Measurements from ENCODE around the gene ROBO2.

Gene ROBO2

GRCh38 chr3:77672016-77672415 is 632.1 kb downstream of the ROBO2 start:
- H3K9ac ChIP-seq (ENCODE audit: low read depth, low read length) = no peak overlapping the region
- no peaks in the 10 kb centered on the region for H3K4me1 ChIP-seq (ENCODE audit: control insufficient read depth, insufficient read depth, low read length)
- H3K36me3 ChIP-seq (ENCODE audit: control insufficient read depth, insufficient read depth, low read length) = no peaks in the 10 kb centered on the region
- no peaks in the 10 kb centered on the region for H3K9me3 ChIP-seq (ENCODE audit: control insufficient read depth, insufficient read depth, low read length)
- H3K27me3 ChIP-seq (ENCODE audit: control insufficient read depth, insufficient read depth, low read length) = no peaks in the 10 kb centered on the region
- no peak overlapping the region for H3K4me3 ChIP-seq (ENCODE audit: low read depth, low read length)

GRCh38 chr3:77682162-77682561 is 642.3 kb downstream of the ROBO2 start:
- H3K9me3 ChIP-seq (ENCODE audit: control insufficient read depth, insufficient read depth, low read length) = no peaks in the 10 kb centered on the region
- H3K4me3 ChIP-seq (ENCODE audit: low read depth, low read length) = no peak overlapping the region
- H3K27me3 ChIP-seq (ENCODE audit: control insufficient read depth, insufficient read depth, low read length) = no peaks in the 10 kb centered on the region
- H3K9ac ChIP-seq (ENCODE audit: low read depth, low read length) = no peak overlapping the region
- H3K36me3 ChIP-seq (ENCODE audit: control insufficient read depth, insufficient read depth, low read length) = no peaks in the 10 kb centered on the region
- peaks cover 4% of the 10 kb centered on the region for H3K4me1 ChIP-seq (ENCODE audit: control insufficient read depth, insufficient read depth, low read length)

- Histone ChIP-seq H3K4me1 (ENCODE audit: control insufficient read depth, insufficient read depth, low read length) (peaks cover 4% of the 10 kb centered on the region), H3K36me3 (ENCODE audit: control insufficient read depth, insufficient read depth, low read length) (no peaks in the 10 kb centered on the region), H3K9me3 (ENCODE audit: control insufficient read depth, insufficient read depth, low read length) (no peaks in the 10 kb centered on the region), H3K4me3 (ENCODE audit: low read depth, low read length) (no peak overlapping the region), H3K27me3 (ENCODE audit: control insufficient read depth, insufficient read depth, low read length) (no peaks in the 10 kb centered on the region), H3K9ac (ENCODE audit: low read depth, low read length) (no peak overlapping the region)
Measured at GRCh38 chr3:77684115-77684514, 644.2 kb downstream of the ROBO2 start.

GRCh38 chr3:77685713-77686112 is 645.8 kb downstream of the ROBO2 start:
- H3K27me3 ChIP-seq (ENCODE audit: control insufficient read depth, insufficient read depth, low read length) = no peaks in the 10 kb centered on the region
- H3K4me1 ChIP-seq (ENCODE audit: control insufficient read depth, insufficient read depth, low read length) = peaks cover 4% of the 10 kb centered on the region
- no peak overlapping the region for H3K9ac ChIP-seq (ENCODE audit: low read depth, low read length)
- no peaks in the 10 kb centered on the region for H3K36me3 ChIP-seq (ENCODE audit: control insufficient read depth, insufficient read depth, low read length)
- H3K4me3 ChIP-seq (ENCODE audit: low read depth, low read length) = no peak overlapping the region
- no peaks in the 10 kb centered on the region for H3K9me3 ChIP-seq (ENCODE audit: control insufficient read depth, insufficient read depth, low read length)

GRCh38 chr3:77686560-77686959 is 646.7 kb downstream of the ROBO2 start:
- peaks cover 4% of the 10 kb centered on the region for H3K4me1 ChIP-seq (ENCODE audit: control insufficient read depth, insufficient read depth, low read length)
- no peaks in the 10 kb centered on the region for H3K27me3 ChIP-seq (ENCODE audit: control insufficient read depth, insufficient read depth, low read length)
- H3K9ac ChIP-seq (ENCODE audit: low read depth, low read length) = no peak overlapping the region
- H3K36me3 ChIP-seq (ENCODE audit: control insufficient read depth, insufficient read depth, low read length) = no peaks in the 10 kb centered on the region
- H3K4me3 ChIP-seq (ENCODE audit: low read depth, low read length) = no peak overlapping the region
- no peaks in the 10 kb centered on the region for H3K9me3 ChIP-seq (ENCODE audit: control insufficient read depth, insufficient read depth, low read length)

- no peak overlapping the region for H3K4me3 ChIP-seq (ENCODE audit: low read depth, low read length)
- H3K36me3 ChIP-seq (ENCODE audit: control insufficient read depth, insufficient read depth, low read length) = no peaks in the 10 kb centered on the region
- no peak overlapping the region for H3K9ac ChIP-seq (ENCODE audit: low read depth, low read length)
- no peaks in the 10 kb centered on the region for H3K9me3 ChIP-seq (ENCODE audit: control insufficient read depth, insufficient read depth, low read length)
- no peaks in the 10 kb centered on the region for H3K27me3 ChIP-seq (ENCODE audit: control insufficient read depth, insufficient read depth, low read length)
- H3K4me1 ChIP-seq (ENCODE audit: control insufficient read depth, insufficient read depth, low read length) = peaks cover 4% of the 10 kb centered on the region
Measured at GRCh38 chr3:77687545-77687944, 647.6 kb downstream of the ROBO2 start.

- no peaks in the 10 kb centered on the region for H3K9me3 ChIP-seq (ENCODE audit: control insufficient read depth, insufficient read depth, low read length)
- H3K9ac ChIP-seq (ENCODE audit: low read depth, low read length) = no peak overlapping the region
- H3K27me3 ChIP-seq (ENCODE audit: control insufficient read depth, insufficient read depth, low read length) = no peaks in the 10 kb centered on the region
- H3K4me1 ChIP-seq (ENCODE audit: control insufficient read depth, insufficient read depth, low read length) = peaks cover 3% of the 10 kb centered on the region
- no peaks in the 10 kb centered on the region for H3K36me3 ChIP-seq (ENCODE audit: control insufficient read depth, insufficient read depth, low read length)
- H3K4me3 ChIP-seq (ENCODE audit: low read depth, low read length) = no peak overlapping the region
Measured at GRCh38 chr3:77690284-77690845, 650.5 kb downstream of the ROBO2 start.

- H3K4me1 ChIP-seq (ENCODE audit: control insufficient read depth, insufficient read depth, low read length) = no peaks in the 10 kb centered on the region
- no peaks in the 10 kb centered on the region for H3K27me3 ChIP-seq (ENCODE audit: control insufficient read depth, insufficient read depth, low read length)
- no peaks in the 10 kb centered on the region for H3K36me3 ChIP-seq (ENCODE audit: control insufficient read depth, insufficient read depth, low read length)
- H3K9me3 ChIP-seq (ENCODE audit: control insufficient read depth, insufficient read depth, low read length) = no peaks in the 10 kb centered on the region
- H3K9ac ChIP-seq (ENCODE audit: low read depth, low read length) = no peak overlapping the region
- H3K4me3 ChIP-seq (ENCODE audit: low read depth, low read length) = no peak overlapping the region
Measured at GRCh38 chr3:77693147-77693546, 653.2 kb downstream of the ROBO2 start.

- Histone ChIP-seq H3K27me3 (ENCODE audit: control insufficient read depth, insufficient read depth, low read length) (no peaks in the 10 kb centered on the region), H3K9me3 (ENCODE audit: control insufficient read depth, insufficient read depth, low read length) (no peaks in the 10 kb centered on the region), H3K4me3 (ENCODE audit: low read depth, low read length) (no peak overlapping the region), H3K36me3 (ENCODE audit: control insufficient read depth, insufficient read depth, low read length) (no peaks in the 10 kb centered on the region), H3K4me1 (ENCODE audit: control insufficient read depth, insufficient read depth, low read length) (peaks cover 2% of the 10 kb centered on the region), H3K9ac (ENCODE audit: low read depth, low read length) (no peak overlapping the region)
Measured at GRCh38 chr3:77699125-77699691, 659.3 kb downstream of the ROBO2 start.

Measured in iPS-15b (cell line).